RWPE2 (cell line): ENCODE data around the gene CFP.

Experiments used
- ATAC-seq: fragments of 200-7000 bp; cut with Tn5 transposase; 3 replicates; pipeline ENCODE4 v1.9.1; 2021; ENCODE audit warnings: low read depth
- DNase-seq: peaks from one replicate; pipeline ENCODE4 v3.0.0-alpha.2; 2020; ENCODE audit warnings: low spot score
- H3K27ac ChIP-seq: fragments of 450-650 bp; 2 replicates; pipeline ENCODE4 v1.5.1; 2017; ENCODE audit warnings: mild to moderate bottlenecking; ENCODE audit not compliant: poor library complexity, severe bottlenecking
- H3K27me3 ChIP-seq: fragments of 250-450 bp; sonication (Bioruptor Pico); 2 replicates; pipeline ENCODE4 v1.5.1; 2021; ENCODE audit warnings: mild to moderate bottlenecking, moderate library complexity; ENCODE audit not compliant: insufficient read depth, poor library complexity, severe bottlenecking
- H3K36me3 ChIP-seq: fragments of 250-450 bp; sonication (Bioruptor Pico); 2 replicates; pipeline ENCODE4 v1.5.1; 2020; ENCODE audit warnings: low read depth, mild to moderate bottlenecking, moderate library complexity
- H3K4me1 ChIP-seq: fragments of 250-450 bp; sonication (Bioruptor Pico); 2 replicates; pipeline ENCODE4 v1.5.1; 2021; ENCODE audit warnings: mild to moderate bottlenecking, moderate library complexity; ENCODE audit not compliant: insufficient read depth, poor library complexity, severe bottlenecking
- H3K4me3 ChIP-seq: fragments of 250-450 bp; sonication (Bioruptor Pico); 2 replicates; pipeline ENCODE4 v1.5.1; 2021; ENCODE audit warnings: mild to moderate bottlenecking, moderate library complexity; ENCODE audit not compliant: severe bottlenecking
- H3K9me3 ChIP-seq: fragments of 250-450 bp; sonication (Bioruptor Pico); 2 replicates; pipeline ENCODE4 v1.5.1; 2021; ENCODE audit warnings: mild to moderate bottlenecking, moderate library complexity; ENCODE audit not compliant: severe bottlenecking
- CTCF ChIP-seq: fragments of 450-650 bp; IDR thresholded peaks from one replicate; pipeline ENCODE4 v1.5.1; 2017; ENCODE audit warnings: mild to moderate bottlenecking, moderate library complexity; ENCODE audit not compliant: poor library complexity, severe bottlenecking

CFP gene

GRCh38 chrX:47638816-47639215 lies 9.1 kb upstream of the CFP start:
- Histone ChIP-seq H3K27ac (no peak overlapping the region), H3K9me3 (no peaks in the 10 kb centered on the region), H3K27me3 (no peaks in the 10 kb centered on the region), H3K4me3 (no peak overlapping the region), H3K36me3 (peaks cover 19% of the 10 kb centered on the region), H3K4me1 (no peaks in the 10 kb centered on the region)
- ATAC-seq (no peak), DNase-seq (no peak)
- no peak for TF ChIP-seq CTCF

- no peak for TF ChIP-seq CTCF
- ATAC-seq = 0 out of 3 replicates have a peak, but pooled peaks have one; percentile 29
Observed at GRCh38 chrX:47637546-47638195, 7.9 kb upstream of the CFP start.

GRCh38 chrX:47634871-47635575 lies 5.3 kb upstream of the CFP start:
- no peak for TF ChIP-seq CTCF
- no peaks in the 10 kb centered on the region for H3K27me3 ChIP-seq
- H3K4me3 ChIP-seq = no peak overlapping the region
- DNase-seq (no peak), ATAC-seq (no peak)
- no peaks in the 10 kb centered on the region for H3K9me3 ChIP-seq
- no peaks in the 10 kb centered on the region for H3K4me1 ChIP-seq
- H3K36me3 ChIP-seq = peaks cover 5% of the 10 kb centered on the region
- H3K27ac ChIP-seq = no peak overlapping the region

More at GRCh38 chrX:47637546-47638195, 7.9 kb upstream of the CFP start:
- Histone ChIP-seq H3K36me3 (peaks cover 18% of the 10 kb centered on the region), H3K4me3 (no peak overlapping the region), H3K27ac (no peak overlapping the region), H3K4me1 (no peaks in the 10 kb centered on the region), H3K27me3 (no peaks in the 10 kb centered on the region), H3K9me3 (no peaks in the 10 kb centered on the region)
- DNase-seq = no peak

- ATAC-seq (no peak), DNase-seq (no peak)
- TF ChIP-seq CTCF = no peak
- Histone ChIP-seq H3K9me3 (no peaks in the 10 kb centered on the region), H3K36me3 (no peaks in the 10 kb centered on the region; the same call in 1 of the 2 replicates), H3K27me3 (no peaks in the 10 kb centered on the region), H3K27ac (no peak overlapping the region), H3K4me1 (no peaks in the 10 kb centered on the region), H3K4me3 (no peak overlapping the region)
Observed at GRCh38 chrX:47633689-47634590, 4.2 kb upstream of the CFP start.
